ENCODE results near the gene NUMA1.

NUMA1 gene

GRCh38 chr11:72102946-72103753 is 22.8 kb upstream of the NUMA1 start, which contains the start of gene LAMTOR1:
TSS of gene LAMTOR1 (minus strand) at chr11:72103297. CDS start at chr11:72103224, 73 bp downstream.
- in situ Hi-C loops (cut with MboI; ENCODE audit: low sequenced_read_pairs): loop anchor here (10.0 kb wide), 1 partner anchor 332 kb away; the partner anchor contains the start of gene CLPB

- in situ Hi-C loops (cut with MboI; ENCODE audit: low sequenced_read_pairs): loop anchor here (10.0 kb wide), 1 partner anchor 332 kb away; the partner anchor contains the start of gene CLPB
Measured at GRCh38 chr11:72102631-72102945, 22.2 kb upstream of the NUMA1 start.

- in situ Hi-C loops (cut with MboI; ENCODE audit: low sequenced_read_pairs): loop anchor here (10.0 kb wide), 1 partner anchor 333 kb away; the partner anchor contains the start of gene CLPB
Measured at GRCh38 chr11:72102162-72102561, 21.8 kb upstream of the NUMA1 start.

- in situ Hi-C loops (cut with MboI; ENCODE audit: low sequenced_read_pairs): loop anchor here (10.0 kb wide), 1 partner anchor 334 kb away; the partner anchor contains the start of gene CLPB
Measured at GRCh38 chr11:72100462-72100861, 20.1 kb upstream of the NUMA1 start.

GRCh38 chr11:72100009-72100408 is 19.7 kb upstream of the NUMA1 start:
- in situ Hi-C loops (cut with MboI; ENCODE audit: low sequenced_read_pairs): loop anchor here (10.0 kb wide), 1 partner anchor 335 kb away; the partner anchor contains the start of gene CLPB

- in situ Hi-C loops (cut with MboI; ENCODE audit: low sequenced_read_pairs): no loop called here
Measured at GRCh38 chr11:72098741-72099140, 18.4 kb upstream of the NUMA1 start.

GRCh38 chr11:72091292-72091691 is 10.9 kb upstream of the NUMA1 start:
- in situ Hi-C loops (cut with MboI; ENCODE audit: low sequenced_read_pairs): no loop called here

- in situ Hi-C loops (cut with MboI; ENCODE audit: low sequenced_read_pairs): no loop called here
Measured at GRCh38 chr11:72088076-72088808, 7.9 kb upstream of the NUMA1 start.

GRCh38 chr11:72085621-72086351 is 5.4 kb upstream of the NUMA1 start:
- in situ Hi-C loops (cut with MboI; ENCODE audit: low sequenced_read_pairs): no loop called here

- in situ Hi-C loops (cut with MboI; ENCODE audit: low sequenced_read_pairs): no loop called here
Measured at GRCh38 chr11:72084965-72085364, 4.6 kb upstream of the NUMA1 start.

GRCh38 chr11:72084076-72084475 is 3.7 kb upstream of the NUMA1 start:
- in situ Hi-C loops (cut with MboI; ENCODE audit: low sequenced_read_pairs): no loop called here

- in situ Hi-C loops (cut with MboI; ENCODE audit: low sequenced_read_pairs): no loop called here
Measured at GRCh38 chr11:72083414-72083813, 3.1 kb upstream of the NUMA1 start.

- in situ Hi-C loops (cut with MboI; ENCODE audit: low sequenced_read_pairs): no loop called here
Measured at GRCh38 chr11:72081821-72082453, 1.6 kb upstream of the NUMA1 start.

- in situ Hi-C loops (cut with MboI; ENCODE audit: low sequenced_read_pairs): no loop called here
Measured at GRCh38 chr11:72081184-72081644, 872 bp upstream of the NUMA1 start.

- in situ Hi-C loops (cut with MboI; ENCODE audit: low sequenced_read_pairs): no loop called here
Measured at GRCh38 chr11:72079819-72080325, 470 bp downstream of the NUMA1 start.

GRCh38 chr11:72078477-72078876 is 1.9 kb downstream of the NUMA1 start:
- in situ Hi-C loops (cut with MboI; ENCODE audit: low sequenced_read_pairs): no loop called here

GRCh38 chr11:72075756-72076155 is 4.6 kb downstream of the NUMA1 start:
- in situ Hi-C loops (cut with MboI; ENCODE audit: low sequenced_read_pairs): no loop called here

GRCh38 chr11:72075109-72075508 is 5.2 kb downstream of the NUMA1 start:
- in situ Hi-C loops (cut with MboI; ENCODE audit: low sequenced_read_pairs): no loop called here

GRCh38 chr11:72072348-72072747 is 8.0 kb downstream of the NUMA1 start:
- in situ Hi-C loops (cut with MboI; ENCODE audit: low sequenced_read_pairs): no loop called here

GRCh38 chr11:72070491-72070890 is 9.9 kb downstream of the NUMA1 start:
- in situ Hi-C loops (cut with MboI; ENCODE audit: low sequenced_read_pairs): no loop called here

Measured in HL-60/S4 treated with phorbol 12-myristate 13-acetate at 8.2 ng/mL for 4 days and 3 days (cell line).